Spleen (tissue), 11 donors: Measurements from ENCODE around the gene SLFN14. TPM values are rescaled to one million over a fixed set of nuclear protein-coding genes. Genes with fewer than 3 reads are reported as not detected.

Experiments
- DNase-seq: peaks from one replicate; pipeline ENCODE4 v3.0.0-alpha.2; 2020
- H3K27ac ChIP-seq, 8 donors: fragments of 200-600 bp; sonication (generic) in 7 of 8; 1 replicate in 4 of 8; 2 replicates in 4 of 8; pipeline versions ENCODE4 v1.5.0 to v1.8.0; 2016 to 2021; ENCODE audit warnings: inconsistent platforms in 4 of 8, mild to moderate bottlenecking in 4 of 8, moderate library complexity in 1 of 8
- H3K27me3 ChIP-seq, 7 donors: fragments of 200-600 bp; sonication (generic) in 6 of 7; replicated peaks in 1 of 7; 1 replicate in 4 of 7; 2 replicates in 3 of 7; pipeline versions ENCODE4 v1.5.0 to v1.8.0; 2016 to 2021; ENCODE audit warnings: inconsistent platforms in 3 of 7, mild to moderate bottlenecking in 1 of 7
- H3K36me3 ChIP-seq, 6 donors: fragments of 200-600 bp; sonication (generic) in 5 of 6; 1 replicate in 4 of 6; 2 replicates in 2 of 6; pipeline versions ENCODE4 v1.5.0 to v1.8.0; 2016 to 2021; ENCODE audit warnings: inconsistent platforms in 2 of 6
- H3K4me1 ChIP-seq, 6 donors: fragments of 200-600 bp; sonication (generic) in 5 of 6; 1 replicate in 3 of 6; 2 replicates in 3 of 6; pipeline versions ENCODE4 v1.5.0 to v1.8.0; 2016 to 2021; ENCODE audit warnings: inconsistent platforms in 3 of 6
- H3K4me3 ChIP-seq, 8 donors: fragments of 200-600 bp; sonication (generic) in 7 of 8; 1 replicate in 4 of 8; 2 replicates in 4 of 8; pipeline versions ENCODE4 v1.5.0 to v1.8.0; 2016 to 2021; ENCODE audit warnings: inconsistent platforms in 4 of 8, mild to moderate bottlenecking in 4 of 8, moderate library complexity in 2 of 8
- H3K9me3 ChIP-seq, 8 donors: fragments of 200-600 bp; sonication (generic) in 7 of 8; 1 replicate in 4 of 8; 2 replicates in 4 of 8; pipeline versions ENCODE4 v1.5.0 to v1.8.0; 2016 to 2021; ENCODE audit warnings: inconsistent platforms in 4 of 8
- CTCF ChIP-seq, 11 experiments: fragments of 200-600 bp in 7 of 11; fragments of 450-650 bp in 4 of 11; sonication (generic) in 4 of 11; IDR thresholded peaks in 8 of 11; conservative IDR thresholded peaks in 3 of 11; 1 replicate in 7 of 11; 2 replicates in 4 of 11; pipeline versions ENCODE4 v1.4.0 to v1.8.0; 2016 to 2021; ENCODE audit warnings: antibody characterized with exemption in 11 of 11, inconsistent platforms in 4 of 11, mild to moderate bottlenecking in 1 of 11
- POLR2A ChIP-seq, 3 donors: fragments of 450-650 bp; IDR thresholded peaks; one replicate each; pipeline ENCODE4 v1.5.1; 2017; ENCODE audit warnings: antibody characterized with exemption in 3 of 3, mild to moderate bottlenecking in 1 of 3
- POLR2AphosphoS5 ChIP-seq, 3 donors: sonication (generic); formaldehyde crosslinking; IDR thresholded peaks; one replicate each; pipeline ENCODE4 v1.5.1; 2017; ENCODE audit warnings: antibody characterized with exemption in 3 of 3
- WGBS, 5 donors: extraction: QIAGEN DNeasy Blood & Tissue Kit in 3 of 5; methylation state at CpG; one replicate each; pipeline versions ENCODE4 v1.1.5 to v1.1.7; 2013 to 2018; 5-methylcytosine and 5-hydroxymethylcytosine counted together
- intact Hi-C: fragments of 100-400 bp; cut with DNase I; formaldehyde crosslinking; loops from one replicate; pipeline ENCODE4 v1.15.0; 2023; ENCODE audit warnings: low total_unique reads
- polyA plus RNA-seq, 3 donors: library from polyadenylated mRNA; stranded (reverse); fragments of 200-250 nt; gene quantifications; one replicate each; pipeline ENCODE4 v1.2.1, GENCODE V29; 2013
- total RNA-seq, 7 donors: library from RNA; depleted of rRNA in 3 of 7; stranded (reverse); fragments of >200 nt in 3 of 7; fragmentation: NEBNext Ultra II Directional in 4 of 7; extraction: Animal tissue kit (Norgen Biotek cat#: 25700) in 4 of 7; gene quantifications; one replicate each; pipeline versions ENCODE4 v1.1.0 to v1.2.1, GENCODE V29; 2016 to 2021
- donor health status: healthy with polysubstance abuse.
- donor health status: DM: no; HTN: no; CAD: no; lungs with moderate emphysema.
- donor health status: DM: no; HTN: no; CAD: no.
- donor health status: Bipolar disorder and iron deficiency.
- donor health status: healthy.
- donor health status: DM: no; HTN: no; CAD: no.
- donor health status: DM: yes; HTN: yes; CAD: no.

Gene SLFN14
- total and polyA plus RNA-seq, 10 donors, result 0.03 to 6.2 (median 0.52) TPM; not detected in 1

DNA sequence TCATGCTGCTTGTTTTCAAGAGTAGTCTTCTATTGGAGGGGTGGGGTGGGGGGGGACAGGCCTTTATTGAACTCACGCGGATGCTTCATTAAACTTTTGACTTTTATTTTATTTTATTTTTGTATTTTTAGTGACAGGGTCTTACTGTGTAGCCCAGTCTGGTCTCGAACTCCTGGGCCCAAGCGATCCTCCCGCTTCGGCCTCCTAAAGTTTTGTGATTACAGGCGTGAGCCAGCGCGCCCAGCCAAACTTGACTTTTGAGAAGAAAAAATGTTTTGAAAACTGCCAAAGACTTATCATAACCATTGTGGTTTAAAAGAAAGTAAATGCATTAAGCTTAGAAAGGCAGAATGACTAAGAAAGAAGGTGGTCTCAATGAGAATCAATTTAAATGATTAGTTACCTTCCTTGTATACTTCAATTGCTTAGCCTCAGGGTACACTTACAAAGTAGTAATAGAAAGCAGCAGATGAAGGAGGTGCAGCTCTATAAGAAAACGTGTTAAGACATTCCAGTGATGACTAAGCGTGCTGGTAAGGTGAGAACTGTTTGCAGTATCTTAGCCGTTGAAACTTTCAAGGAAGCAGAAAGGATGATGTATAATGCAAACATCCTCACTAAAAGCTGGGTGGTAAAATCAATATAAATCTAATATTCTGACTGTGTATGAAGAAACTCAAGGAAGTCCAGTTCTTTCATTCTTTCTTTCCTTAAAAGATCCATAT is 27.7 kb upstream of the SLFN14 start:
- Histone ChIP-seq H3K27me3 (no peaks in the 10 kb centered on the region), H3K9me3 (no peaks in the 10 kb centered on the region), H3K27ac (peak overlapping the region in 3 of 8 donors; percentile 29 to 97 (median 97)), H3K4me1 (peaks cover 14 to 66% (median 35%) of the 10 kb centered on the region in 6 donors), H3K4me3 (peak overlapping the region; percentile 53 to 81 (median 65)), H3K36me3 (peaks cover 0 to 10% (median 0%) of the 10 kb centered on the region in 6 donors)
- no peak for DNase-seq
- TF ChIP-seq POLR2A (IDR thresholded peaks at IDR 0.05) (no peak), POLR2AphosphoS5 (IDR thresholded peaks at IDR 0.05) (no peak), CTCF (IDR thresholded peaks at IDR 0.05 in 8 of 11, conservative IDR thresholded peaks at IDR 0.05 in 3 of 11) (no peak)
- WGBS, 5 donors, result 64 to 70% (median 69%) methylated on average over 12 of the region's 12 CpGs
- intact Hi-C loops, result no loop called here

GRCh38 chr17:35587074-35587961 is 26.7 kb upstream of the SLFN14 start, which contains the start of gene AP2B1:
Gene AP2B1, plus strand, starts transcription at chr17:35587322. Its CDS starts 6,709 bp downstream, at chr17:35594031.
- H3K27me3 ChIP-seq, result no peaks in the 10 kb centered on the region
- peaks cover 14 to 56% (median 35%) of the 10 kb centered on the region in 6 donors for H3K4me1 ChIP-seq
- H3K27ac ChIP-seq, result peak within 1 kb of the TSS; percentile 90 to 97 (median 96)
- no peaks in the 10 kb centered on the region for H3K9me3 ChIP-seq
- H3K4me3 ChIP-seq, result peak within 1 kb of the TSS; percentile 53 to 81 (median 65)
- TF ChIP-seq CTCF (IDR thresholded peaks at IDR 0.05 in 8 of 11, conservative IDR thresholded peaks at IDR 0.05 in 3 of 11), result peak in 3 of 11 experiments; percentile 16 to 35 (median 19)
- peak; percentile 94 to 97 (median 95) for TF ChIP-seq POLR2AphosphoS5 (IDR thresholded peaks at IDR 0.05)
- TF ChIP-seq POLR2A (IDR thresholded peaks at IDR 0.05), result peak; percentile 49 to 92 (median 60)
- peak; percentile 97 for DNase-seq
- 0 to 1% (median 1%) methylated on average over 36 to 50 of the region's 50 CpGs for WGBS, 5 donors
- H3K36me3 ChIP-seq, result peaks cover 0 to 5% (median 0%) of the 10 kb centered on the region in 6 donors
- intact Hi-C loops, result no loop called here

GRCh38 chr17:35586569-35587073 is 26.0 kb upstream of the SLFN14 start:
- no peaks in the 10 kb centered on the region for H3K9me3 ChIP-seq
- peak overlapping the region; percentile 90 to 97 (median 96) for H3K27ac ChIP-seq
- no peak for TF ChIP-seq POLR2AphosphoS5 (IDR thresholded peaks at IDR 0.05)
- no peak for TF ChIP-seq POLR2A (IDR thresholded peaks at IDR 0.05)
- no peak for TF ChIP-seq CTCF (IDR thresholded peaks at IDR 0.05 in 8 of 11, conservative IDR thresholded peaks at IDR 0.05 in 3 of 11)
- DNase-seq, result no peak
- H3K27me3 ChIP-seq, result no peaks in the 10 kb centered on the region
- peaks cover 0 to 3% (median 0%) of the 10 kb centered on the region in 6 donors for H3K36me3 ChIP-seq
- 23 to 30% (median 27%) methylated on average over 7 of the region's 7 CpGs for WGBS, 5 donors
- peak overlapping the region; percentile 53 to 81 (median 65) for H3K4me3 ChIP-seq
- peaks cover 14 to 49% (median 33%) of the 10 kb centered on the region in 6 donors for H3K4me1 ChIP-seq
- intact Hi-C loops, result no loop called here
